Neural cell (in vitro differentiated cells): ENCODE data around the gene DAD1. TPM values are rescaled to one million over a fixed set of nuclear protein-coding genes. Genes with fewer than 3 reads are reported as not detected.

ENCODE experiments used
- H2AFZ ChIP-seq: fragments of 200-600, 300-800 bp; sonication (generic), shearing (Covaris generic); 2 replicates; pipeline ENCODE4 v1.6.0; 2014; ENCODE audit warnings: low read depth, mild to moderate bottlenecking, antibody characterized with exemption, low read length, moderate library complexity
- H3F3A ChIP-seq: fragments of 200-600 bp; shearing (Covaris generic); 2 replicates; pipeline ENCODE4 v1.6.1; 2016; ENCODE audit warnings: mild to moderate bottlenecking, moderate library complexity, mixed read lengths, antibody characterized with exemption, low read length; ENCODE audit not compliant: insufficient read depth, poor library complexity, severe bottlenecking
- H3K27ac ChIP-seq: fragments of 200-600, 300-800 bp; sonication (generic), shearing (Covaris generic); 2 replicates; pipeline ENCODE4 v1.5.1; 2014; ENCODE audit warnings: mild to moderate bottlenecking, low read length, moderate library complexity
- H3K27me3 ChIP-seq: fragments of 300-800, 200-600 bp; sonication (generic), shearing (Covaris generic); 2 replicates; pipeline ENCODE4 v1.6.0; 2014; ENCODE audit warnings: mild to moderate bottlenecking, low read depth, low read length, moderate library complexity; ENCODE audit not compliant: insufficient read depth
- H3K36me3 ChIP-seq: fragments of 300-800, 200-600 bp; sonication (generic), shearing (Covaris generic); 2 replicates; pipeline ENCODE4 v1.5.1; 2014; ENCODE audit warnings: mild to moderate bottlenecking, antibody characterized with exemption, low read length, moderate library complexity; ENCODE audit not compliant: insufficient read depth
- H3K4me2 ChIP-seq: fragments of 300-800, 200-600 bp; sonication (generic), shearing (Covaris generic); 2 replicates; pipeline ENCODE4 v1.6.0; 2014; ENCODE audit warnings: mild to moderate bottlenecking, low read length
- H3K4me3 ChIP-seq: fragments of 300-800, 200-600 bp; sonication (generic), shearing (Covaris generic); 2 replicates; pipeline ENCODE4 v1.5.1; 2014; ENCODE audit warnings: mild to moderate bottlenecking, low read length, moderate library complexity
- H3K79me2 ChIP-seq: fragments of 200-600 bp; shearing (Covaris generic); replicated peaks from 2 replicates; pipeline ENCODE4 v1.6.0; 2014; ENCODE audit warnings: mild to moderate bottlenecking, low read length, moderate library complexity; ENCODE audit not compliant: insufficient read depth
- H3K9ac ChIP-seq: fragments of 300-800, 200-600 bp; sonication (generic), shearing (Covaris generic); 2 replicates; pipeline ENCODE4 v1.6.1; 2016; ENCODE audit warnings: mild to moderate bottlenecking, low read length, mixed read lengths
- H3K9me2 ChIP-seq: fragments of 200-600 bp; shearing (Covaris generic); 2 replicates; pipeline ENCODE4 v1.6.1; 2016; ENCODE audit warnings: mild to moderate bottlenecking, low read length, mixed read lengths; ENCODE audit not compliant: insufficient read depth
- H3K9me3 ChIP-seq: fragments of 200-600, 300-800 bp; sonication (generic), shearing (Covaris generic); 2 replicates; pipeline ENCODE4 v1.6.1; 2016; ENCODE audit warnings: mild to moderate bottlenecking, mixed run types, low read length, moderate library complexity, mixed read lengths
- H4K20me1 ChIP-seq: fragments of 200-600 bp; shearing (Covaris generic); 2 replicates; pipeline ENCODE4 v1.6.1; 2016; ENCODE audit warnings: mild to moderate bottlenecking, mixed run types; ENCODE audit not compliant: insufficient read depth
- EP300 ChIP-seq: fragments of 450-650 bp; conservative IDR thresholded peaks from 2 replicates; pipeline ENCODE4 v1.6.1; 2014; ENCODE audit warnings: antibody characterized with exemption, mild to moderate bottlenecking, moderate library complexity; ENCODE audit not compliant: poor library complexity, severe bottlenecking
- EZH2 ChIP-seq: fragments of 200-600, 300-800 bp; shearing (Covaris generic), sonication (generic); IDR thresholded peaks from 2 replicates; pipeline ENCODE4 v1.6.1; 2014; ENCODE audit warnings: antibody characterized with exemption, low read length, borderline replicate concordance, mild to moderate bottlenecking; ENCODE audit not compliant: insufficient read depth, poor library complexity, severe bottlenecking
- MXI1 ChIP-seq: fragments of 450-650 bp; conservative IDR thresholded peaks from 2 replicates; pipeline ENCODE4 v1.6.1; 2014; ENCODE audit warnings: antibody characterized with exemption, mild to moderate bottlenecking; ENCODE audit not compliant: poor library complexity, severe bottlenecking
- POLR2AphosphoS5 ChIP-seq: IDR thresholded peaks from 2 replicates; pipeline ENCODE4 v1.6.1; 2012
- RAD21 ChIP-seq: fragments of 450-650 bp; conservative IDR thresholded peaks from 2 replicates; pipeline ENCODE4 v1.6.1; 2014; ENCODE audit warnings: antibody characterized with exemption, mild to moderate bottlenecking, moderate library complexity
- REST ChIP-seq: IDR thresholded peaks from 2 replicates; pipeline ENCODE4 v1.6.1; 2012; ENCODE audit warnings: borderline replicate concordance
- SMC3 ChIP-seq: fragments of 450-650 bp; conservative IDR thresholded peaks from 2 replicates; pipeline ENCODE4 v1.6.1; 2014; ENCODE audit warnings: antibody characterized with exemption, mild to moderate bottlenecking, moderate library complexity; ENCODE audit not compliant: poor library complexity
- TAF1 ChIP-seq: IDR thresholded peaks from 2 replicates; pipeline ENCODE4 v1.6.1; 2012; ENCODE audit warnings: low read depth
- polyA plus RNA-seq: library from polyadenylated mRNA; depleted of rRNA; stranded (reverse); fragments of >200 nt; gene quantifications from 2 replicates; pipeline ENCODE4 v1.2.3, GENCODE V29; 2014
- TF ChIP-seq, protein P1 (sequence below): fragments of 450-650 bp; IDR thresholded peaks from 2 replicates; pipeline ENCODE4 v1.5.1; 2014; ENCODE audit warnings: antibody characterized with exemption, mild to moderate bottlenecking, moderate library complexity; ENCODE audit not compliant: poor library complexity, severe bottlenecking

DAD1 gene
- polyA plus RNA-seq, 1 donor from 2014 or later: 369 TPM

- Histone ChIP-seq H3F3A (no peaks in the 10 kb centered on the region), H3K9me2 (no peaks in the 10 kb centered on the region), H3K79me2 (no peaks in the 10 kb centered on the region), H4K20me1 (no peaks in the 10 kb centered on the region), H3K9me3 (no peaks in the 10 kb centered on the region), H2AFZ (no peak overlapping the region), H3K4me2 (no peak overlapping the region), H3K4me3 (no peak overlapping the region), H3K27ac (no peak overlapping the region), H3K36me3 (no peaks in the 10 kb centered on the region), H3K9ac (no peak overlapping the region), H3K27me3 (no peaks in the 10 kb centered on the region)
- no peak for TF ChIP-seq RAD21
- TF ChIP-seq POLR2AphosphoS5: no peak
- TF ChIP-seq REST: no peak
- no peak for TF ChIP-seq SMC3
- no peak for TF ChIP-seq EZH2
- no peak for TF ChIP-seq EP300
- TF ChIP-seq TAF1: no peak
- TF ChIP-seq, protein P1, sequence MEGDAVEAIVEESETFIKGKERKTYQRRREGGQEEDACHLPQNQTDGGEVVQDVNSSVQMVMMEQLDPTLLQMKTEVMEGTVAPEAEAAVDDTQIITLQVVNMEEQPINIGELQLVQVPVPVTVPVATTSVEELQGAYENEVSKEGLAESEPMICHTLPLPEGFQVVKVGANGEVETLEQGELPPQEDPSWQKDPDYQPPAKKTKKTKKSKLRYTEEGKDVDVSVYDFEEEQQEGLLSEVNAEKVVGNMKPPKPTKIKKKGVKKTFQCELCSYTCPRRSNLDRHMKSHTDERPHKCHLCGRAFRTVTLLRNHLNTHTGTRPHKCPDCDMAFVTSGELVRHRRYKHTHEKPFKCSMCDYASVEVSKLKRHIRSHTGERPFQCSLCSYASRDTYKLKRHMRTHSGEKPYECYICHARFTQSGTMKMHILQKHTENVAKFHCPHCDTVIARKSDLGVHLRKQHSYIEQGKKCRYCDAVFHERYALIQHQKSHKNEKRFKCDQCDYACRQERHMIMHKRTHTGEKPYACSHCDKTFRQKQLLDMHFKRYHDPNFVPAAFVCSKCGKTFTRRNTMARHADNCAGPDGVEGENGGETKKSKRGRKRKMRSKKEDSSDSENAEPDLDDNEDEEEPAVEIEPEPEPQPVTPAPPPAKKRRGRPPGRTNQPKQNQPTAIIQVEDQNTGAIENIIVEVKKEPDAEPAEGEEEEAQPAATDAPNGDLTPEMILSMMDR: no peak
- TF ChIP-seq MXI1: no peak
Observed at GRCh38 chr14:22538671-22539228, 50.3 kb downstream of the DAD1 start.

GRCh38 chr14:22537436-22538310 is 51.4 kb downstream of the DAD1 start:
- Histone ChIP-seq H3F3A (no peaks in the 10 kb centered on the region), H3K27me3 (no peaks in the 10 kb centered on the region), H3K9me3 (no peaks in the 10 kb centered on the region), H3K4me3 (no peak overlapping the region), H3K36me3 (no peaks in the 10 kb centered on the region), H2AFZ (no peak overlapping the region), H3K4me2 (no peak overlapping the region), H4K20me1 (no peaks in the 10 kb centered on the region), H3K9ac (no peak overlapping the region), H3K27ac (no peak overlapping the region), H3K9me2 (no peaks in the 10 kb centered on the region), H3K79me2 (no peaks in the 10 kb centered on the region)
- TF ChIP-seq TAF1: no peak
- no peak for TF ChIP-seq REST
- no peak for TF ChIP-seq RAD21
- TF ChIP-seq EZH2: no peak
